ENCODE measurements around the gene PLA2R1. TPM values are rescaled to one million over a fixed set of nuclear protein-coding genes. Genes with fewer than 3 reads are reported as not detected.

PLA2R1 gene
- total RNA-seq, 4 donors from 2014 or later, result 86.0 to 246 (median 152) TPM

GRCh38 chr2:159925975-159926374, 136.4 kb downstream of the PLA2R1 start:
- Histone ChIP-seq H3K4me3 (replicated peaks in 1 of 3) (no peak overlapping the region), H3K4me1 (peaks cover 16 to 25% of the 10 kb centered on the region in 2 donors), H3K27me3 (no peaks in the 10 kb centered on the region), H3K27ac (peak overlapping the region; percentile 0 to 43 (median 36)), H3K36me3 (peaks cover 0 to 2% of the 10 kb centered on the region in 2 donors), H3K9me3 (no peaks in the 10 kb centered on the region)
- WGBS, 2 donors, result 38 to 57% methylated on average over 3 of the region's 3 CpGs
- no peak for TF ChIP-seq POLR2A (IDR thresholded peaks at IDR 0.05)
- no peak for TF ChIP-seq CTCF (IDR thresholded peaks at IDR 0.05)
- peak; percentile 30 to 33 for DNase-seq
- intact Hi-C loops (cut with DNase I), result no loop called here

GRCh38 chr2:159922563-159922962, 139.9 kb downstream of the PLA2R1 start:
- Histone ChIP-seq H3K4me1 (peaks cover 16 to 25% of the 10 kb centered on the region in 2 donors), H3K27ac (no peak overlapping the region), H3K9me3 (no peaks in the 10 kb centered on the region), H3K36me3 (no peaks in the 10 kb centered on the region), H3K4me3 (replicated peaks in 1 of 3) (no peak overlapping the region), H3K27me3 (no peaks in the 10 kb centered on the region)
- 79% methylated on average over 2 of the region's 2 CpGs for WGBS, 2 donors
- TF ChIP-seq CTCF (IDR thresholded peaks at IDR 0.05) (no peak), POLR2A (IDR thresholded peaks at IDR 0.05) (no peak)
- no peak for DNase-seq
- intact Hi-C loops (cut with DNase I), result no loop called here

- intact Hi-C loops (cut with DNase I), result no loop called here
- TF ChIP-seq POLR2A (IDR thresholded peaks at IDR 0.05), result no peak
- TF ChIP-seq CTCF (IDR thresholded peaks at IDR 0.05), result peak; percentile 38 to 72 (median 50)
- H3K36me3 ChIP-seq, result no peaks in the 10 kb centered on the region
- H3K27me3 ChIP-seq, result no peaks in the 10 kb centered on the region
- peaks cover 15 to 24% of the 10 kb centered on the region in 2 donors for H3K4me1 ChIP-seq
- no peaks in the 10 kb centered on the region for H3K9me3 ChIP-seq
- DNase-seq, result peak; percentile 85
- 17 to 20% methylated on average over 14 to 17 of the region's 17 CpGs for WGBS, 2 donors
- H3K27ac ChIP-seq, result no peak overlapping the region
- H3K4me3 ChIP-seq (replicated peaks in 1 of 3), result no peak overlapping the region
These were observed 140.5 kb downstream of the PLA2R1 start for GRCh38 chr2:159921752-159922404.

- no peak overlapping the region for H3K27ac ChIP-seq
- H3K4me1 ChIP-seq, result no peaks in the 10 kb centered on the region
- no peak overlapping the region for H3K4me3 ChIP-seq (replicated peaks in 1 of 3)
- TF ChIP-seq POLR2A (IDR thresholded peaks at IDR 0.05) (no peak), CTCF (IDR thresholded peaks at IDR 0.05) (no peak)
- H3K27me3 ChIP-seq, result no peaks in the 10 kb centered on the region
- no peaks in the 10 kb centered on the region for H3K9me3 ChIP-seq
- no peaks in the 10 kb centered on the region for H3K36me3 ChIP-seq
- intact Hi-C loops (cut with DNase I), result no loop called here
- DNase-seq, result no peak
- WGBS, 2 donors, result 94 to 97% methylated on average over 2 of the region's 2 CpGs
These were observed 145.9 kb downstream of the PLA2R1 start for GRCh38 chr2:159916511-159916910.

- Histone ChIP-seq H3K36me3 (no peaks in the 10 kb centered on the region), H3K27ac (no peak overlapping the region), H3K4me3 (replicated peaks in 1 of 3) (no peak overlapping the region), H3K27me3 (no peaks in the 10 kb centered on the region), H3K9me3 (no peaks in the 10 kb centered on the region), H3K4me1 (no peaks in the 10 kb centered on the region)
- TF ChIP-seq CTCF (IDR thresholded peaks at IDR 0.05) (no peak), POLR2A (IDR thresholded peaks at IDR 0.05) (no peak)
- WGBS, 2 donors, result 97 to 99% methylated on average over 2 of the region's 2 CpGs
- intact Hi-C loops (cut with DNase I), result no loop called here
- DNase-seq, result no peak
These were observed 148.5 kb downstream of the PLA2R1 start for GRCh38 chr2:159913900-159914299.

Data from thyroid gland (tissue), 4 donors.